WTC11 (cell line): ENCODE data around the gene SLC22A7.

ENCODE experiments used
- AFF4 ChIP-seq: sonication (generic); formaldehyde crosslinking; IDR thresholded peaks from 2 replicates; pipeline ENCODE4 v1.8.1; 2023; ENCODE audit warnings: mild to moderate bottlenecking, missing genetic modification reagents, borderline replicate concordance
- CREM ChIP-seq: sonication (generic); formaldehyde crosslinking; IDR thresholded peaks from 2 replicates; pipeline ENCODE4 v1.8.1; 2022; ENCODE audit warnings: mild to moderate bottlenecking, missing genetic modification reagents, moderate library complexity
- CTCF ChIP-seq: fragments of 200-600 bp; IDR thresholded peaks from 2 replicates; pipeline ENCODE4 v1.8.0; 2022; ENCODE audit warnings: antibody characterized with exemption
- JUN ChIP-seq: sonication (generic); formaldehyde crosslinking; IDR thresholded peaks from 2 replicates; pipeline ENCODE4 v1.8.0; 2023; ENCODE audit warnings: mild to moderate bottlenecking, missing genetic modification reagents
- NR2C2 ChIP-seq: sonication (generic); formaldehyde crosslinking; IDR thresholded peaks from 2 replicates; pipeline ENCODE4 v1.8.0; 2022; ENCODE audit warnings: mild to moderate bottlenecking, missing genetic modification reagents
- RELA ChIP-seq: sonication (generic); formaldehyde crosslinking; IDR thresholded peaks from 2 replicates; pipeline ENCODE4 v1.8.1; 2022; ENCODE audit warnings: missing genetic modification reagents, mild to moderate bottlenecking, borderline replicate concordance
- TF ChIP-seq, protein P1 (sequence below): sonication (generic); formaldehyde crosslinking; IDR thresholded peaks from 2 replicates; pipeline ENCODE4 v1.8.1; 2023; ENCODE audit warnings: mild to moderate bottlenecking, missing genetic modification reagents
- TF ChIP-seq, protein P2 (sequence below): sonication (generic); formaldehyde crosslinking; IDR thresholded peaks from 2 replicates; pipeline ENCODE4 v1.8.1; 2023; ENCODE audit warnings: mild to moderate bottlenecking, missing genetic modification reagents, moderate library complexity
- TF ChIP-seq, protein P3 (sequence below): sonication (generic); formaldehyde crosslinking; IDR thresholded peaks from 2 replicates; pipeline ENCODE4 v1.8.0; 2023; ENCODE audit warnings: missing genetic modification reagents

DNA sequence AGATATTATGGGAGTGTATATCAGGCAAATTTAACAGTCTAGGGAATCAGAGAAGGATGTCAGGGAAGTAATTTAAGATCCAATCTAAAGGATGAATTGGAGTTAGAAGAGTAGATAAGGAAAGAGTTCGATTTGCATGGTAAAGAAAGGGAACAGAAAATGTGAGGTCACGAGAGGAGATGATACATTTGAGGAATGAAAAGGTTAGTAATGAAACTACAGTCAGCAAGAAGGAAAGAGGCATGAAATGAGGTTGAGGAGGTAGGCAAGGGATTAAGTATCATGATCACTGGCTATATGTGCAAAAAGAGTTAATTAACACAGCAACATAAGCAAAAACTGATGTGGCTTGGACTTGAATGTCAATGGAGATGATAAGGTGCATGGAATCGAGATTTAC lies 49.0 kb downstream of the SLC22A7 start:
- no peak for TF ChIP-seq JUN (CRISPR knock-in tag)
- TF ChIP-seq RELA (CRISPR knock-in tag) = no peak
- no peak for TF ChIP-seq NR2C2
- no peak for TF ChIP-seq CTCF
- TF ChIP-seq AFF4 (CRISPR knock-in tag) = no peak
- TF ChIP-seq, protein P1, sequence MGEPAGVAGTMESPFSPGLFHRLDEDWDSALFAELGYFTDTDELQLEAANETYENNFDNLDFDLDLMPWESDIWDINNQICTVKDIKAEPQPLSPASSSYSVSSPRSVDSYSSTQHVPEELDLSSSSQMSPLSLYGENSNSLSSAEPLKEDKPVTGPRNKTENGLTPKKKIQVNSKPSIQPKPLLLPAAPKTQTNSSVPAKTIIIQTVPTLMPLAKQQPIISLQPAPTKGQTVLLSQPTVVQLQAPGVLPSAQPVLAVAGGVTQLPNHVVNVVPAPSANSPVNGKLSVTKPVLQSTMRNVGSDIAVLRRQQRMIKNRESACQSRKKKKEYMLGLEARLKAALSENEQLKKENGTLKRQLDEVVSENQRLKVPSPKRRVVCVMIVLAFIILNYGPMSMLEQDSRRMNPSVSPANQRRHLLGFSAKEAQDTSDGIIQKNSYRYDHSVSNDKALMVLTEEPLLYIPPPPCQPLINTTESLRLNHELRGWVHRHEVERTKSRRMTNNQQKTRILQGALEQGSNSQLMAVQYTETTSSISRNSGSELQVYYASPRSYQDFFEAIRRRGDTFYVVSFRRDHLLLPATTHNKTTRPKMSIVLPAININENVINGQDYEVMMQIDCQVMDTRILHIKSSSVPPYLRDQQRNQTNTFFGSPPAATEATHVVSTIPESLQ = no peak
- TF ChIP-seq, protein P2, sequence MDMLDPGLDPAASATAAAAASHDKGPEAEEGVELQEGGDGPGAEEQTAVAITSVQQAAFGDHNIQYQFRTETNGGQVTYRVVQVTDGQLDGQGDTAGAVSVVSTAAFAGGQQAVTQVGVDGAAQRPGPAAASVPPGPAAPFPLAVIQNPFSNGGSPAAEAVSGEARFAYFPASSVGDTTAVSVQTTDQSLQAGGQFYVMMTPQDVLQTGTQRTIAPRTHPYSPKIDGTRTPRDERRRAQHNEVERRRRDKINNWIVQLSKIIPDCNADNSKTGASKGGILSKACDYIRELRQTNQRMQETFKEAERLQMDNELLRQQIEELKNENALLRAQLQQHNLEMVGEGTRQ (CRISPR knock-in tag) = no peak
- TF ChIP-seq, protein P3, sequence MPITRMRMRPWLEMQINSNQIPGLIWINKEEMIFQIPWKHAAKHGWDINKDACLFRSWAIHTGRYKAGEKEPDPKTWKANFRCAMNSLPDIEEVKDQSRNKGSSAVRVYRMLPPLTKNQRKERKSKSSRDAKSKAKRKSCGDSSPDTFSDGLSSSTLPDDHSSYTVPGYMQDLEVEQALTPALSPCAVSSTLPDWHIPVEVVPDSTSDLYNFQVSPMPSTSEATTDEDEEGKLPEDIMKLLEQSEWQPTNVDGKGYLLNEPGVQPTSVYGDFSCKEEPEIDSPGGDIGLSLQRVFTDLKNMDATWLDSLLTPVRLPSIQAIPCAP (CRISPR knock-in tag) = no peak
- no peak for TF ChIP-seq CREM (CRISPR knock-in tag)
